HUDEP-2 (cell line): ENCODE results near the gene SALL4.
"Not testable (repeated sequence)": the region's sequence is repeated elsewhere in the genome, so short reads cannot be mapped to it uniquely, and the experiment has no call there.

Experiments
- DNase-seq, 76 experiments: peaks; one replicate each; lab custom pipeline; 2025; ENCODE audit not compliant: unreplicated experiment in 76 of 76; lab: John Stamatoyannopoulos, UW

Gene SALL4

DNA sequence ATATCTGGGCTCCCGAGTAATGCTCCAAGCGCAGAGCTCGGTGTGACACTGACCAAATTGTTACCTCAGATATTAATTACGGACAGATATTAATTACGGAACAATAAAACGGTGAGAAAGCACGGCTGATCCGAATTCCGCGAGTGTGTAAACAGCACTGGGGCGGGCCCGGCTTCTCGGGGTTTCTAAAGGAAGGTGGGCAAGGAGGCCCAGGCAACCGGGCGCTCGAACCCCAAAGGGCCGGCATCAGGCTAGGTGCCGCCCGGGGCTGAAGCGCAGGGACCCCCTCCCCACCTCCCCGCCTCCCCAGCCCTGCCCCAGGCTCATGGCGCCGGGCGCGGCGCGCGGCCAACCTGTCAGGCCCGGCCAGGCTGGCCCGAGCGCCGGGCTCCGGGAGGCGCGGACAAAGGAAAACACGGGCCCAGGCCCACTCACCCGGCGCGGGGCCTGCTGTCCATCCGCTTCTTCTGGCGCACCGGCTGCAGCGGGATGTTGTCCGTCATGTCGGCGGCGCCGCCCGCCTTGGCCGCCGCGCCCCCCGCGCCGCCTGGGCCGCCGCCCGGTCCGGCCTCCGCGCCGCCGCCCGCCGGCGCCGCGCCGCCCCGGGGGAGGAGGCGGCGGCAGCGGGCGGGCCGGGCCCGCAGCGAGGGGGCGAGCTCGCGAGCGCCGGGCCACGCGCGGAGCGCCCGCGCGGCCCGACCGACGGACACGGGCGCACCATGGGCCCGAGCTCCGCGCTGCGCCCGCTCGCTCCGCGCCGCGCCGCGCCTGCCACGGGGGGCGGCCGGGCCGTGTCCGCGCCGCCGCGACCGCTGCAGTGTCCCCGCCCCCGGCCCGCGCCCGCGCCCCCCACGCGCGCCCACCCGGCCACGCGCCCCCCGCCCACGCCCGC lies 34.2 kb downstream of the SALL4 start, which contains the start of gene ATP9A:
Gene ATP9A, minus strand, starts transcription at position 524 of the 892 bp plus-strand sequence. Its CDS starts 21 bp downstream, at position 503.
- peak in 2 of 76 experiments; percentile 9 to 12 for DNase-seq

GRCh38 chr20:51766994-51767866 lies 35.1 kb downstream of the SALL4 start:
- peak in 57 of 76 experiments; percentile 2 to 73 (median 42) for DNase-seq

GRCh38 chr20:51765381-51765780 lies 36.9 kb downstream of the SALL4 start:
- not testable (repeated sequence) for DNase-seq

GRCh38 chr20:51763965-51764602 lies 38.2 kb downstream of the SALL4 start:
- no peak for DNase-seq

GRCh38 chr20:51760905-51761546 lies 41.3 kb downstream of the SALL4 start:
- DNase-seq = no peak

DNA sequence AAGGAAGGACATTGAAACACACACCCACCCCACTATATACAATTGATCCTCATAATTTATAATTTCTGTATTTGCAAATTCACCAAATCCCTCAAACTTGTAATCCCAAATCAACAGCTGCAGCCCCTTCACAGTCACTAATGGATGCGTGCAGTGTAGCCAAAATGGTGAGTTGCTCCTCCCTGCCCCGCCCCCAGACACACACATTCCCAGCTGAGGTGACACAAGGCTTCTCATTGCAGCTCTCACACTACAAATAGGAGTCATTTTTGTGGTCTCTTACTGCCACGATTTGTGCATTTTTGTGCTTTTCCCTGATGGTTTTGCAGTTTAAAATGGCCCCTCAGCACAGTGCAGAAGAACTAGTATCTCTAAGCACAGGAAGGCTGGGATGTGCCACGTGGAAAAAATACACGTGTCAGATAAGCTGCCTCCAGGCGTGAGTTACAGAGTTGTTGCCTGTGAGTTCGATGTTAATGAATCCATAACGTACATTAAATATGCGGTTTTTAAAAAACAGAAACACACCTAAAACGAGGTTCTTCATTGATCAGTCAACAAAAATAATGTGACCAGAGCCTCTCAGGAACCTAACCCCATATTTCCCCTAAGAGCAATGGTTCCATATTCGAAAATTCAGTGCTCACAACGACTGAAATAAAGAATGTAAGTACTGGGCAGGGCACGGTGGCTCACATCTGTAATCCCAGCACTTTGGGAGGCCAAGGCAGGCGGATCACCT lies 42.4 kb downstream of the SALL4 start:
- DNase-seq = peak in 1 of 76 experiments; percentile 8

GRCh38 chr20:51758978-51759544 lies 43.3 kb downstream of the SALL4 start:
- no peak for DNase-seq

- DNase-seq = peak in 2 of 76 experiments; percentile 4 to 7
Measured at GRCh38 chr20:51757226-51757625, 45.1 kb downstream of the SALL4 start.

DNA sequence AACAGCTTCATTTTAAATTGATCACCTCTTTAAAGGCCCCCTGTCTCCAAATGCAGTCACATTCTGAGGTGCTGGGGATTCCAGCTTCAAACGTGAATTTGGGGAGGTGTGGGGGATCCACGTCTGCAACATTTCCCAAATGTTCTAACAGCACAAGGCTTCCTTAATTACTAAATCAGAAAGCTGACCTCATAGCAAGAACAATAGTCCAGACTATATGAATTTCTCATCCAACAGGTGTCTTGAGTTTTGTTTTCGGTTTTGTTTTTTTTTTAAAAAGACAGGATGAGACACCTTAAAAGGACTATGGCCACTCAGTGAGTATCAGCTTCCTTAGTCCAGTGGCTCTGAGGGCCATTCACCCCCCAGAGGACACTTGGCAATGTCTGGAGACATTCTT lies 45.7 kb downstream of the SALL4 start:
- no peak for DNase-seq

GRCh38 chr20:51753220-51753619 lies 49.1 kb downstream of the SALL4 start:
- not testable (repeated sequence) for DNase-seq

- no peak for DNase-seq
Measured at GRCh38 chr20:51752343-51752951, 49.9 kb downstream of the SALL4 start.

- no peak for DNase-seq
Measured at GRCh38 chr20:51750770-51751388, 51.4 kb downstream of the SALL4 start.

- DNase-seq = peak in 74 of 76 experiments; percentile 11 to 92 (median 80)
Measured at GRCh38 chr20:51750037-51750769, 52.1 kb downstream of the SALL4 start.

GRCh38 chr20:51749674-51750036 lies 52.7 kb downstream of the SALL4 start:
- DNase-seq = peak in 9 of 76 experiments; percentile 10 to 47 (median 22)

DNA sequence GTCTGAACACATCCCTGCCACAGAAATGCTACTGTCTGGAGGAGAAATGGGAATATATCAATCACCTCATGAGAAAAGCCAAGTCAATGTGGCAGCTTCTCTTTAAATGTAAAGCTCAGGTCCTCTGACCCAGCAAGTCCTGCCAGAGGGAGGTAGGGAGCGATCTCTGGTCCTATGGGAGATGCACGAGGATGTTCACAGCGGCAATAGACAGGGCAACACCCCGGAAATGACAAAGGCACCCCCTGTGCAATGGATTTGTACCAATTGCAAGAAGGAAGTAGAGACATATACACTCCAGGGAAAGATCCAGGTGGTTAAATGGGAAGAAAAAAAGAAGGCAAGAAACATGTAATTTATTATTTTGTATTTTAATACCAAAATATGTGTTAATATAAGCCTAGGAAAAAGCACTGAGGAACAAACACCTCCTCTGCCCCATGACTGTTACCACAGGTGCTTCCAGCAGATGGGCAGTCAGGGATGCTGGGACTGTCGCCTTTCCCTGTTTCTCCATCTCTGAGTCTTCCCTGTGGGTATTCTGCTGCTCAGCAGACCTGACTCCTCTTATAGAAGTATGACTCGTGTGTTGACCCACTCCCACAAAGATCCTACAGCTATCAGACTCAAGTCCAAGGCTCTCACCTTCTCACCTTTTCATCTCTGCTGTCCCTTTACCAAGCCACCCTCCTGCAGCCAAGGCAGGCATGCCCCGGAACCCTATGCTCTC lies 55.0 kb downstream of the SALL4 start:
- no peak for DNase-seq

DNA sequence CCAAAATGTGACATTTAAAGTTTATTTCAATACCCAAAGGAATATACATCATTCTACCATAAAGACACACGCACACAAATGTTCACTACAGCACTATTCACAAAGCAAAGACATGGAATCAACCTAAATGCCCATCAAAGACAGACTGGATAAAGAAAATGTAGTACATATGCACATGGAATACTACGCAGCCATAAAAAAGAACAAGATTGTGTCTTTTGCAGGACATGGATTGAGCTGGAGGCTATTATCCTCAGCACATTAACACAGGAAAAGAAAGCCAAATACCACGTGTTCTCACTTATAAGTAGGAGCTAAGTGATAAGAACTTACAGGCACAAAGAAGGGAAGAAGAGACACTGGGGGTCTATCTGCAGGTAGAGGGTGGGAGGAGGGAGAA lies 56.5 kb downstream of the SALL4 start:
- no peak for DNase-seq

DNA sequence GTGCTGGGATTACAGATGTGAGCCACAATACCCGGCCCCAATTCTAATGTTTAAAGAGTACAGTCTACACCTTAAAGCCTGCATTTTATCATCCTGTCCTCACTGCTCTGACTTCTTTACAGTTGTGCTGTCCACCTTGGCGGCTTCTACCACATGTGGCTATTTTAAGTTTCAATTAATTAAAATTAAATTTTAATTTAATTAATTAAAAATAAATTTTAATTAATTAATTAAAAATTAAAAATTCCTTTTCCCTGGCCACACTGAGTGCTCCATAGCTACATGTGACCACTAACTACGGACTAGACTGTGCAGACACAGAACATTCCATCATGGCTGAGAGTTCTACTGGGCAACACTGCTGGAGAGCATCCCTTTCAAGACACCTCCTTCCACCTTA lies 61.5 kb downstream of the SALL4 start:
- DNase-seq = no peak
